RWPE2 (cell line): Measurements from ENCODE around the gene TEKT3.

Source experiments
- ATAC-seq: fragments of 200-7000 bp; cut with Tn5 transposase; 3 replicates; pipeline ENCODE4 v1.9.1; 2021; ENCODE audit warnings: low read depth
- DNase-seq: peaks from one replicate; pipeline ENCODE4 v3.0.0-alpha.2; 2020; ENCODE audit warnings: low spot score
- H3K27ac ChIP-seq: fragments of 450-650 bp; 2 replicates; pipeline ENCODE4 v1.5.1; 2017; ENCODE audit warnings: mild to moderate bottlenecking; ENCODE audit not compliant: poor library complexity, severe bottlenecking
- H3K27me3 ChIP-seq: fragments of 250-450 bp; sonication (Bioruptor Pico); 2 replicates; pipeline ENCODE4 v1.5.1; 2021; ENCODE audit warnings: mild to moderate bottlenecking, moderate library complexity; ENCODE audit not compliant: insufficient read depth, poor library complexity, severe bottlenecking
- H3K36me3 ChIP-seq: fragments of 250-450 bp; sonication (Bioruptor Pico); 2 replicates; pipeline ENCODE4 v1.5.1; 2020; ENCODE audit warnings: low read depth, mild to moderate bottlenecking, moderate library complexity
- H3K4me1 ChIP-seq: fragments of 250-450 bp; sonication (Bioruptor Pico); 2 replicates; pipeline ENCODE4 v1.5.1; 2021; ENCODE audit warnings: mild to moderate bottlenecking, moderate library complexity; ENCODE audit not compliant: insufficient read depth, poor library complexity, severe bottlenecking
- H3K4me3 ChIP-seq: fragments of 250-450 bp; sonication (Bioruptor Pico); 2 replicates; pipeline ENCODE4 v1.5.1; 2021; ENCODE audit warnings: mild to moderate bottlenecking, moderate library complexity; ENCODE audit not compliant: severe bottlenecking
- H3K9me3 ChIP-seq: fragments of 250-450 bp; sonication (Bioruptor Pico); 2 replicates; pipeline ENCODE4 v1.5.1; 2021; ENCODE audit warnings: mild to moderate bottlenecking, moderate library complexity; ENCODE audit not compliant: severe bottlenecking
- CTCF ChIP-seq: fragments of 450-650 bp; IDR thresholded peaks from one replicate; pipeline ENCODE4 v1.5.1; 2017; ENCODE audit warnings: mild to moderate bottlenecking, moderate library complexity; ENCODE audit not compliant: poor library complexity, severe bottlenecking

Gene TEKT3

GRCh38 chr17:15335446-15335845 lies 6.0 kb downstream of the TEKT3 start:
- no peak for TF ChIP-seq CTCF
- no peak overlapping the region for H3K27ac ChIP-seq
- peaks cover 41% of the 10 kb centered on the region for H3K27me3 ChIP-seq
- H3K36me3 ChIP-seq, result no peaks in the 10 kb centered on the region
- ATAC-seq, result no peak
- H3K4me3 ChIP-seq, result no peak overlapping the region
- no peak for DNase-seq
- H3K4me1 ChIP-seq, result no peaks in the 10 kb centered on the region
- H3K9me3 ChIP-seq, result no peaks in the 10 kb centered on the region

DNA sequence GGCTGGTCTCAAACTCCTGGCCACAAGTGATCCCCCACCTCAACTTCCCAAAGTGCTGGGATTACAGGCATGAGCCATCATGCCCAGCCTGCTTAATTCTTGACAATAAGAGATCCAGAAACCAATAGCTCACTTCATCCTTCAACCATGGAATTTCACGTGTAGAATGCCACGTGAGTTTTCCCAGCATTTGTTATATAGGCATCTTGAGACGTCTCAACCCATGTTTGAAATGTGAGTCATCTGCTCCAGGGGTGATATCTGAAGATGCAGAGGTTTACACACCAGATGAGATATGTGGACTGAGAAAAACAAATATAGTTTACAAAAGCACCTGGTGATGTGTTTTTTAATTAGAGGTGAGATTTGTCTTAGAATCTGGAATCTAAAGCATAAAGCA lies 7.1 kb downstream of the TEKT3 start:
- H3K27ac ChIP-seq, result no peak overlapping the region
- TF ChIP-seq CTCF, result no peak
- no peaks in the 10 kb centered on the region for H3K36me3 ChIP-seq
- H3K9me3 ChIP-seq, result no peaks in the 10 kb centered on the region
- H3K4me3 ChIP-seq, result no peak overlapping the region
- H3K27me3 ChIP-seq, result peaks cover 29% of the 10 kb centered on the region
- DNase-seq, result no peak
- ATAC-seq, result no peak
- H3K4me1 ChIP-seq, result no peaks in the 10 kb centered on the region

DNA sequence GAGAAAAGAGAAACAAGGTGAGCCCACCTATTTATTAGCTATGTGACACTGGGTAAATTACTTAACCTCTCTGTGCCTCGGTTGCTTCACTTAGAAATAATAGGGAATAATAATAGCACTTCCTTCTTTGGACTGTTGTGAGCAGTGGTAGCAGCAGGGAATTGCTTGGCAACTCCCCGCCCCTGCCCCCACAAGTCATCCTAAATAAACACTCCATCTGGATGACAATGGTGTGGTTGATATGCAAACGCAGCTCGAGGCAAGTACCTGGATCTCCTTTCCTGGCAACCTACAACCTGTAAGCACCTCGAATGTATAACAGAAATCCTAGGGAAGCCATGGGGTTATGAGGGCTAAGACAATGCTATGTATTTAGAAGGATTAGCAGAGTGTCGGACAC lies 9.1 kb downstream of the TEKT3 start:
- TF ChIP-seq CTCF, result no peak
- peaks cover 35% of the 10 kb centered on the region for H3K27me3 ChIP-seq
- ATAC-seq, result no peak

GRCh38 chr17:15323131-15323530 lies 18.3 kb downstream of the TEKT3 start:
- no peaks in the 10 kb centered on the region for H3K4me1 ChIP-seq
- peaks cover 27% of the 10 kb centered on the region for H3K27me3 ChIP-seq
- H3K27ac ChIP-seq, result no peak overlapping the region
- DNase-seq, result no peak
- TF ChIP-seq CTCF, result no peak
- no peaks in the 10 kb centered on the region for H3K36me3 ChIP-seq
- H3K9me3 ChIP-seq, result no peaks in the 10 kb centered on the region
- no peak overlapping the region for H3K4me3 ChIP-seq
- no peak for ATAC-seq

More for the DNA sequence above, 9.1 kb downstream of the TEKT3 start:
- Histone ChIP-seq H3K4me3 (no peak overlapping the region), H3K9me3 (no peaks in the 10 kb centered on the region), H3K27ac (no peak overlapping the region), H3K4me1 (no peaks in the 10 kb centered on the region), H3K36me3 (no peaks in the 10 kb centered on the region)
- no peak for DNase-seq

GRCh38 chr17:15321556-15322251 lies 19.7 kb downstream of the TEKT3 start:
- peaks cover 19% of the 10 kb centered on the region for H3K27me3 ChIP-seq
- H3K36me3 ChIP-seq, result no peaks in the 10 kb centered on the region
- no peak overlapping the region for H3K4me3 ChIP-seq
- ATAC-seq (no peak), DNase-seq (no peak)
- no peaks in the 10 kb centered on the region for H3K9me3 ChIP-seq
- H3K4me1 ChIP-seq, result no peaks in the 10 kb centered on the region
- no peak for TF ChIP-seq CTCF
- H3K27ac ChIP-seq, result no peak overlapping the region
